Left lung (tissue), 10 donors: ENCODE data around the gene TADA2B. TPM values are rescaled to one million over a fixed set of nuclear protein-coding genes. Genes with fewer than 3 reads are reported as not detected.

Source experiments
- ATAC-seq: fragments of 200-7000 bp; cut with Tn5 transposase; one replicate; pipeline ENCODE4 v1.9.1; 2020; ENCODE audit warnings: moderate library complexity
- DNase-seq, 4 donors: peaks; one replicate each; pipeline ENCODE4 v3.0.0-alpha.2; 2013 to 2020
- H3K27ac ChIP-seq, 2 donors: fragments of 200-600 bp; sonication (generic) in 1 of 2; one replicate each; pipeline versions ENCODE4 v1.5.0 to v1.8.0; 2020 to 2021
- H3K27me3 ChIP-seq, 2 donors: fragments of 200-600 bp; sonication (generic) in 1 of 2; one replicate each; pipeline versions ENCODE4 v1.5.0 to v1.8.0; 2020 to 2021
- H3K36me3 ChIP-seq, 2 donors: fragments of 200-600 bp; sonication (generic) in 1 of 2; one replicate each; pipeline versions ENCODE4 v1.5.0 to v1.8.0; 2020 to 2021
- H3K4me1 ChIP-seq, 2 donors: fragments of 200-600 bp; one replicate each; pipeline ENCODE4 v1.8.0; 2021
- H3K4me3 ChIP-seq, 2 donors: fragments of 200-600 bp; sonication (generic) in 1 of 2; one replicate each; pipeline versions ENCODE4 v1.5.0 to v1.8.0; 2020 to 2021; ENCODE audit warnings: mild to moderate bottlenecking in 1 of 2
- H3K9me3 ChIP-seq, 2 donors: fragments of 200-600 bp; sonication (generic) in 1 of 2; one replicate each; pipeline versions ENCODE4 v1.5.0 to v1.8.0; 2020 to 2021
- CTCF ChIP-seq, 2 donors: fragments of 200-600 bp; sonication (generic) in 1 of 2; IDR thresholded peaks; one replicate each; pipeline versions ENCODE4 v1.5.0 to v1.8.0; 2021; ENCODE audit warnings: antibody characterized with exemption in 2 of 2
- intact Hi-C, 2 donors: fragments of 100-400 bp; cut with DNase I; formaldehyde crosslinking; loops; one replicate each; pipeline versions ENCODE4 v1.11.2 to v1.14.2; 2022
- polyA plus RNA-seq, 6 donors: library from polyadenylated mRNA; unstranded; fragments of 120-200 nt; gene quantifications; one replicate each; pipeline ENCODE4 v1.2.1, GENCODE V29; 2013; ENCODE audit not compliant: insufficient read length in 6 of 6
- total RNA-seq, 2 donors: library from RNA; stranded (reverse); fragmentation: NEBNext Ultra II Directional; extraction: Animal tissue kit (Norgen Biotek cat#: 25700); gene quantifications; one replicate each; pipeline ENCODE4 v1.2.1, GENCODE V29; 2021
- donor health status: DM: no; HTN: yes; CAD: no.
- donor health status: DM: no; HTN: no; CAD: no.

The TADA2B gene
- total and polyA plus RNA-seq, 8 donors, result 12.9 to 20.1 (median 16.0) TPM

GRCh38 chr4:7029212-7029611 is 14.0 kb upstream of the TADA2B start:
- H3K27me3 ChIP-seq, result no peaks in the 10 kb centered on the region
- DNase-seq (no peak), ATAC-seq (no peak)
- no peaks in the 10 kb centered on the region for H3K9me3 ChIP-seq
- intact Hi-C loops, result no loop called here
- H3K36me3 ChIP-seq, result peaks cover 0 to 80% of the 10 kb centered on the region in 2 donors
- no peak overlapping the region for H3K27ac ChIP-seq
- H3K4me3 ChIP-seq, result no peak overlapping the region
- H3K4me1 ChIP-seq, result peaks cover 0 to 1% of the 10 kb centered on the region in 2 donors
- TF ChIP-seq CTCF (IDR thresholded peaks at IDR 0.05), result no peak

- Histone ChIP-seq H3K9me3 (no peaks in the 10 kb centered on the region), H3K27me3 (no peaks in the 10 kb centered on the region), H3K36me3 (peaks cover 0 to 73% of the 10 kb centered on the region in 2 donors), H3K4me1 (peaks cover 0 to 7% of the 10 kb centered on the region in 2 donors), H3K27ac (no peak overlapping the region), H3K4me3 (no peak overlapping the region)
- DNase-seq (no peak), ATAC-seq (no peak)
- intact Hi-C loops, result no loop called here
- TF ChIP-seq CTCF (IDR thresholded peaks at IDR 0.05), result no peak
These were observed 13.3 kb upstream of the TADA2B start for GRCh38 chr4:7029921-7030320.

GRCh38 chr4:7030856-7031255 is 12.3 kb upstream of the TADA2B start:
- intact Hi-C loops, result no loop called here
- peaks cover 0 to 64% of the 10 kb centered on the region in 2 donors for H3K36me3 ChIP-seq
- H3K27me3 ChIP-seq, result no peaks in the 10 kb centered on the region
- peaks cover 0 to 13% of the 10 kb centered on the region in 2 donors for H3K4me1 ChIP-seq
- no peak overlapping the region for H3K4me3 ChIP-seq
- DNase-seq (no peak), ATAC-seq (no peak)
- TF ChIP-seq CTCF (IDR thresholded peaks at IDR 0.05), result no peak
- no peak overlapping the region for H3K27ac ChIP-seq
- no peaks in the 10 kb centered on the region for H3K9me3 ChIP-seq

GRCh38 chr4:7031558-7032449 is 11.4 kb upstream of the TADA2B start:
- no peak for DNase-seq

More at GRCh38 chr4:7031558-7032449, 11.4 kb upstream of the TADA2B start:
- intact Hi-C loops, result no loop called here
- ATAC-seq, result no peak
- Histone ChIP-seq H3K4me1 (peaks cover 0 to 13% of the 10 kb centered on the region in 2 donors), H3K27ac (no peak overlapping the region), H3K36me3 (peaks cover 0 to 54% of the 10 kb centered on the region in 2 donors), H3K9me3 (no peaks in the 10 kb centered on the region), H3K4me3 (no peak overlapping the region), H3K27me3 (no peaks in the 10 kb centered on the region)
- no peak for TF ChIP-seq CTCF (IDR thresholded peaks at IDR 0.05)
